ENCODE results near the gene ITGB4.

- TF ChIP-seq EZH2 (IDR thresholded peaks at IDR 0.05) (no peak), CTCF (IDR thresholded peaks at IDR 0.05) (no peak), EZH2phosphoT487 (IDR thresholded peaks at IDR 0.05) (no peak)
Measured at GRCh38 chr17:75731716-75732498, 10.6 kb downstream of the ITGB4 start.

Data from neural progenitor cell (in vitro differentiated cells).